Activated naive CD8-positive, alpha-beta T cell treated with anti-CD3 and anti-CD28 coated beads, Interleukin-2, amount 10 ng/mL, durations not matched to agents 7 days and 5 days (primary cell): ENCODE measurements around the gene MTMR11. TPM values are rescaled to one million over a fixed set of nuclear protein-coding genes. Genes with fewer than 3 reads are reported as not detected.

Experiments used
- ATAC-seq: fragments of 150-1000 bp; cut with Tn5 transposase; one replicate; pipeline ENCODE4 v1.10.0; 2021; ENCODE audit warnings: low read depth, moderate library complexity
- POLR2A ChIA-PET: fragments of 350-600 bp; sonication (Branson Sonifier 250); formaldehyde crosslinking; loops from one replicate; lab custom pipeline; 2021; ENCODE audit warnings: antibody characterized with exemption; lab: Charles Lee
- DNase-seq: peaks from one replicate; pipeline ENCODE4 v3.0.0; 2021
- H3K27ac Mint-ChIP-seq: one replicate; pipeline ENCODE4 v1.8.0; 2022; ENCODE audit warnings: mild to moderate bottlenecking, mixed read lengths
- H3K27me3 Mint-ChIP-seq: one replicate; pipeline ENCODE4 v1.8.0; 2022; ENCODE audit warnings: mild to moderate bottlenecking, moderate library complexity, mixed read lengths
- H3K36me3 Mint-ChIP-seq: one replicate; pipeline ENCODE4 v1.8.0; 2021; ENCODE audit warnings: mild to moderate bottlenecking, mixed read lengths
- H3K4me1 Mint-ChIP-seq: one replicate; pipeline ENCODE4 v1.8.0; 2021; ENCODE audit warnings: mixed read lengths
- H3K4me3 Mint-ChIP-seq: one replicate; pipeline ENCODE4 v1.8.0; 2022; ENCODE audit warnings: mild to moderate bottlenecking, moderate library complexity, mixed read lengths
- H3K9me3 Mint-ChIP-seq: one replicate; pipeline ENCODE4 v1.8.0; 2021; ENCODE audit warnings: mixed read lengths
- total RNA-seq, 2 experiments: library from RNA; stranded (reverse); gene quantifications; one replicate each; pipeline ENCODE4 v1.2.3, GENCODE V29; 2021

Gene MTMR11, protein sequence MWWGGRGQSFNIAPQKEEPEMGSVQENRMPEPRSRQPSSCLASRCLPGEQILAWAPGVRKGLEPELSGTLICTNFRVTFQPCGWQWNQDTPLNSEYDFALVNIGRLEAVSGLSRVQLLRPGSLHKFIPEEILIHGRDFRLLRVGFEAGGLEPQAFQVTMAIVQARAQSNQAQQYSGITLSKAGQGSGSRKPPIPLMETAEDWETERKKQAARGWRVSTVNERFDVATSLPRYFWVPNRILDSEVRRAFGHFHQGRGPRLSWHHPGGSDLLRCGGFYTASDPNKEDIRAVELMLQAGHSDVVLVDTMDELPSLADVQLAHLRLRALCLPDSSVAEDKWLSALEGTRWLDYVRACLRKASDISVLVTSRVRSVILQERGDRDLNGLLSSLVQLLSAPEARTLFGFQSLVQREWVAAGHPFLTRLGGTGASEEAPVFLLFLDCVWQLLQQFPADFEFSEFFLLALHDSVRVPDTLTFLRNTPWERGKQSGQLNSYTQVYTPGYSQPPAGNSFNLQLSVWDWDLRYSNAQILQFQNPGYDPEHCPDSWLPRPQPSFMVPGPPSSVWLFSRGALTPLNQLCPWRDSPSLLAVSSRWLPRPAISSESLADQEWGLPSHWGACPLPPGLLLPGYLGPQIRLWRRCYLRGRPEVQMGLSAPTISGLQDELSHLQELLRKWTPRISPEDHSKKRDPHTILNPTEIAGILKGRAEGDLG
- 1 to 10 TPM; 1.6 to 1.8 TPM for total RNA-seq

DNA sequence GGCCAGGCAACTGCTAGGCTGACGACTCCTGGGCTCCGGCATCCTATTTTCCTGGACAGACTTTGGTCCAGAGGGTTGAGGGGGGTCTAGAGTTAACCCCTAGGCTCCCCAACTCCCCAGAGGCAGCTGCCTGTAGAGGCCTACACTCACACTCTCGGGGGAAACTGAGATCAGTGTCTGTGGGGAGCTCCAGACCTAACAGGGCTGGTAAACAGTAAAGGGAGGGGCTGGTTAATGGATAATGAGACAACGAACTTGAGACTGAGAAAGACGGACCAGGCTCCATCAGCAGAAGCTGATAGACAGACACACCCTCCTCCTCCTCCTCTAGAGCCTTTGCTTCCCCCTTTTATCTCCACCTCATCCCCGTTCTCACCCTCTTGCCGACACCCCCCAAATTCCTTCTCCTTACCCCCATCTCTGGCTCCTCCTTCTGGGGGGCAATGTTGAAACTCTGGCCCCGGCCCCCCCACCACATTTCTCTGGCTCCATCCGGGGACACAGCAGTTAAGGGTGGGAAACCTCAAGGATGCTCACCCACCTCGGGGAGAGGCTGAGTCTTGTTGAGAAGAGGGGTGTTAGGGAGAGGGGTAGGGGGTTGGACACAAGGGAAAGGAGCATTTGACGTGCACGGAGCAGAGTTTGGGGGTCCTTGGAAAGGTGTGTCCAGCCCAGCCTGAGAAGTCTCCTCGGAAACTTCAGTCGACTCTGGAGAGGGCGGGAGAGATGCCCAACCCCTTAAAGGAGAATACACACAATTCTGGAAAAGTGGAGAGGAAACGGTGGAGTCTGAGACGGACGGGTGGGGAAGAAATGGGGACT lies at the start of gene MTMR11:
Gene MTMR11 (minus strand): TSS at position 710 of the 822 bp plus-strand sequence. CDS start 232 bp downstream, at position 478.
- POLR2A ChIA-PET, result interaction anchor here (3.1 to 4.7 kb wide), 2 partner anchors 8 to 49 kb away, joined by 31 to 46 read pairs; partner anchors contain the start of gene SF3B4
- H3K27me3 Mint-ChIP-seq, result no peaks in the 10 kb centered on the region
- DNase-seq, result no peak
- H3K27ac Mint-ChIP-seq, result peak within 1 kb of the TSS; percentile 66
- H3K9me3 Mint-ChIP-seq, result no peaks in the 10 kb centered on the region
- peak within 1 kb of the TSS; percentile 44 for H3K4me3 Mint-ChIP-seq
- no peaks in the 10 kb centered on the region for H3K36me3 Mint-ChIP-seq
- no peak for ATAC-seq
- peaks cover 28% of the 10 kb centered on the region for H3K4me1 Mint-ChIP-seq

DNA sequence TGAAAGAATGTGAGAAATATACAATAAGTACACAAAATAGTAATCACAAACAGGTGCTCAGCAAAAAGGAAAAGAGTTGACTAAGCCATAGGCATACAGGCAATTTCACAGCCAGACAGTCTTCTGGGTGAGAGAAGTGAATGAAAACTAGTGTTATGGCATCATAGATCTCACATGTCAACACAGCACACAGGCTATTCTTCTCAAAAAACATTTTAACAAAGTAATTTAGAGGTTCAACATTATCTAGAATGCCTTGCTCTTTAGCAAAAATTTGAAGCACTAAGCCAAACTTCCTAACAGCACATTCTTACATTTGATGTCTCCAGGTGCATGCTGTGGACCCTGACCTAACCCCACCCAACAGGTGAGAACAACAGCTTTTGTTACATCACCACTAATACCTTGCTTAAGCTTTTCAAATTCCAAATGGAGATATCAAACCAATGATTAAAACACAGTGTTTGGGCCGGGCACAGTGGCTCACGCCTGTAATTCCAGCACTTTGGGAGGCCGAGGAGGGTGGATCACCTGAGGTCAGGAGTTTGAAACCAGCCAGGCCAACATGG lies 43.4 kb upstream of the MTMR11 start:
- ATAC-seq (no peak), DNase-seq (no peak)
- H3K9me3 Mint-ChIP-seq, result no peaks in the 10 kb centered on the region
- POLR2A ChIA-PET, result no interaction called here
- H3K36me3 Mint-ChIP-seq, result peaks cover 5% of the 10 kb centered on the region
- peak overlapping the region; percentile 2 for H3K27ac Mint-ChIP-seq
- peak overlapping the region; percentile 5 for H3K4me3 Mint-ChIP-seq
- H3K4me1 Mint-ChIP-seq, result peaks cover 24% of the 10 kb centered on the region
- no peaks in the 10 kb centered on the region for H3K27me3 Mint-ChIP-seq

DNA sequence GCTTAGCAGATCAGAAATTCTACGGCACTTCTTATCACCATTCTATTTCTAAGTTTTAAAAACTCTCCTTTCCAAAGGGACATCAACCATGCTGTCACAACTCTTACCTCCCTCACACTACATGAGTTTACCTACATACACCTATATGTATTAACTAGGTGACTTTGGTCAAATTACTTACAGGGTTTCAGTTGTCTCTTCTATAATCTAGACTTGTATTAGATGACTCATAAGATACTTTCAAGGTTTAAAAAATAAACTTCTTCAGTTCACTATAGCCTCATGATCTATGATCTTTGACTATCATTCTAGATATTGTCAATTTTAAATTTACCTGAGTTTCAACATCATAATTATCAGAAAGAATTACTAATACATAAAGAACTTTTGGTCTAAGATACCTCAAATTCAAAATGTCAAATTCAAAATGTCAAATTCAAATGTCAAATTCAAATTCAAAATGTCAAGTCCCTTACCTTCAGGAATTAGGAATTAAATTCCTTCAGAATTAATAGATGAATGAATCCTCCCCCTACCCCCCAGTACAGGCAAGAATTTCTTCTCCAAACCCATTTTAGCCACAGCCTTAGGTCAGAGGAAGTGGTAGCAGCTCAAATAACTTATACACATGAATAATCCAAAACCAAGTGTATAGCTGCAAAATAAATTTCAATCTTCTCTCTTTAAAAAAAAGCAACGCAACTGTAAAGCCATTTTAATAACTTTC lies 42.7 kb upstream of the MTMR11 start:
- H3K9me3 Mint-ChIP-seq, result no peaks in the 10 kb centered on the region
- POLR2A ChIA-PET, result no interaction called here
- no peaks in the 10 kb centered on the region for H3K27me3 Mint-ChIP-seq
- ATAC-seq, result no peak
- peaks cover 9% of the 10 kb centered on the region for H3K36me3 Mint-ChIP-seq
- H3K4me1 Mint-ChIP-seq, result peaks cover 24% of the 10 kb centered on the region
- H3K4me3 Mint-ChIP-seq, result peak overlapping the region; percentile 5
- peak overlapping the region; percentile 2 for H3K27ac Mint-ChIP-seq
- DNase-seq, result no peak

DNA sequence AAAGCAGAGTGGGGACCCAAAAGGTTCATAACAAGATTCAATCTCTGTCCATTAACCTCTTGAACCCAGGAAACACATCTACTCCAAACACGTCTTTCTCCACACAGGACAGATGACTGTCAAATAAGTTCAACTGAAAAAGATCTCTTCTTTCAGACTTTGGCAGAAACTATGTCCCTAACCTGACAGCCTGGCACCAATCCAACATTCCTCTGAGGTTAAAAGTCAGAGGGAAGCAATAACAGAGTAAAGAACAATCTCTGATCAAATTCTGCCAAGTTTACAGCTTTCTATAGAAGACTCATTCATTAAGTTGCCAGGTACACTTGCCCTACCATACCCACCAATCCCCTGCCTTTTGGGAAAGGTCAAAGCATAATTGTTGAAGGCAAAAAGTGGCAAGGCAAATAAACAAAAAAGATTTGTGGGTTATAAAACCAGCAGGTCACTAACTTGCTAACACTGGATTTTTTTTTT lies 41.9 kb upstream of the MTMR11 start:
- DNase-seq (no peak), ATAC-seq (no peak)
- Mint-ChIP-seq H3K4me3 (no peak overlapping the region), H3K9me3 (no peaks in the 10 kb centered on the region), H3K36me3 (peaks cover 12% of the 10 kb centered on the region), H3K27me3 (no peaks in the 10 kb centered on the region), H3K4me1 (peaks cover 24% of the 10 kb centered on the region), H3K27ac (no peak overlapping the region)
- POLR2A ChIA-PET, result no interaction called here

DNA sequence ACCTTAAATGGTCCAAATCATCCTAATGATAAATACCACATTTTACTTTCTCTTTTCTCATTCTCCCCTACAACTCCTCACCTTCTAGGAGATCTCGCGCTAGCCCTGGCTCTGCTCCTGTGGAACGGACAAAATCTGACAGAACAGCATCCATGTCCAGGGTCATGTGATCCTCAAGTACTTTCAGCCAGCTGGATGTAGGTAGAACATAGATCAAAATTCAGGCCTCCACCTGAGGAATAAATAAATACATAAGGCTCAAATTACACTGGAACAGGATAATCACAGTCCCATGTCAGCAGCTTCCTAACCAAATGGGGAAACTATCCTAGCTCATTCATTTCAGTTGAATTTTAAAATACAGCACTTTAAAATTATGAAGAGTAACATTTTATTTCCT lies 40.7 kb upstream of the MTMR11 start:
- no peak overlapping the region for H3K27ac Mint-ChIP-seq
- peaks cover 17% of the 10 kb centered on the region for H3K36me3 Mint-ChIP-seq
- H3K9me3 Mint-ChIP-seq, result no peaks in the 10 kb centered on the region
- H3K27me3 Mint-ChIP-seq, result no peaks in the 10 kb centered on the region
- ATAC-seq (no peak), DNase-seq (no peak)
- H3K4me3 Mint-ChIP-seq, result no peak overlapping the region
- peaks cover 24% of the 10 kb centered on the region for H3K4me1 Mint-ChIP-seq
- POLR2A ChIA-PET, result interaction anchor here (0.6 kb wide), 1 partner anchor 153 kb away, joined by 3 read pairs; no protein-coding TSS in a partner anchor

DNA sequence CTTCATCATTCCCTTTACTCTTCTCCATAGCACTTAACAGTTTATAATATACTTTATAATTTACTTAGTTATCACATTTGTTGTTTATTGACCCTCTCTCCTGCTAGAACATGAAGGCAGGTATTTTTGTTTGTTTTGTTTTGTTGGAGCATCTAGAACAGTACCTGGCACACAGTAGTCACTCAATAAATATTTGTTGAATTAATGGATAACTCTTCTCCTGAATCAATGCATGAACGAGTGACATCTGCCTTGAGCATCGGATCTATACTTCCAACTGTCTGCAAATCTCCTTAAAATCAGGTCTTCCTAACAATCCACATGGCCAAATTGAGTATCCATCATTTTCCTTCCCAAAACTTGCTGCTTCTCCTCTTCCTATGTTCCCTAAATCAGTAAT lies 35.9 kb upstream of the MTMR11 start:
- POLR2A ChIA-PET, result no interaction called here
- H3K36me3 Mint-ChIP-seq, result peaks cover 21% of the 10 kb centered on the region
- ATAC-seq (no peak), DNase-seq (no peak)
- no peaks in the 10 kb centered on the region for H3K27me3 Mint-ChIP-seq
- peaks cover 2% of the 10 kb centered on the region for H3K4me1 Mint-ChIP-seq
- H3K9me3 Mint-ChIP-seq, result no peaks in the 10 kb centered on the region
- no peak overlapping the region for H3K4me3 Mint-ChIP-seq
- H3K27ac Mint-ChIP-seq, result peak overlapping the region; percentile 27

DNA sequence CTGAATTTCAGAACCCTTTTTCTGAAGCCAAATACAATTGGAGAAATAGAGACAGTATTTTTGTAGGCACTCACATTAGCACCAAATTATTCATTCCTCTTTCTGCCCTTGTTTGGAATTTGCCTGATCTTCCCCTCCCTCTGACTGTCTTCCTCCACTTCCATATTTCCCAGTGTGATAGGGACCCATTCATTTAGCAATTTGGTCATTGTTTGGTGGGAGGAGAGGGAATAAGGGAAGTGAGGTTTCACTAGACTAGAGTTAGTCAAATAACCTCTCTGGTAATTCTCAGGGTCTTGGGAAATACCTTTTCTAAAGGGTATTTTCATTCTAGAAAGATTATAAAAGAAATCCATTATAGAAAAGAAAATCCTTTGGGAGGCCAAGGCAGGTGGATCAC lies 31.0 kb upstream of the MTMR11 start:
- H3K4me3 Mint-ChIP-seq, result no peak overlapping the region
- H3K27ac Mint-ChIP-seq, result no peak overlapping the region
- DNase-seq (no peak), ATAC-seq (no peak)
- no peaks in the 10 kb centered on the region for H3K27me3 Mint-ChIP-seq
- H3K36me3 Mint-ChIP-seq, result peaks cover 17% of the 10 kb centered on the region
- H3K4me1 Mint-ChIP-seq, result peaks cover 7% of the 10 kb centered on the region
- POLR2A ChIA-PET, result no interaction called here
- no peaks in the 10 kb centered on the region for H3K9me3 Mint-ChIP-seq

DNA sequence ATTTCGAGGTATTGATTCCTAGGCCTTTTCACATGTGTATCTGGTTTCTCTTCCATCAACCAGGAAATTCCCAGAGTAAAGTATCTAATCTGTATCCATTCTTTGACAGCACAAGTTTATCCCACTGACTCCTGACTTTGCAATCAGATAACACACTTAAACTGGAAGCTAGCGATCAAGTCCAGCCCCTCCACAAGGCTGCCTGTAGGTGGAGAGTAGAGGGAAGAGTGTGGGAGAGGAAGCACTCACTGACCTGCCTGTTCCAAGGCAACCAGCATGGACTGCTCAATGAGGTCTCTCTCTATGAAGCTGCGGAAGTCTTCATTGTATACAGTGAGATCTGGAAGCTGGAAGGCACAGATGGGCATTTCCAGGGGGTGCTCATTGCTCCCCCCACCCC lies 30.4 kb upstream of the MTMR11 start:
- Mint-ChIP-seq H3K27ac (no peak overlapping the region), H3K27me3 (no peaks in the 10 kb centered on the region), H3K4me1 (peaks cover 13% of the 10 kb centered on the region), H3K36me3 (peaks cover 12% of the 10 kb centered on the region), H3K9me3 (no peaks in the 10 kb centered on the region), H3K4me3 (no peak overlapping the region)
- POLR2A ChIA-PET, result no interaction called here
- no peak for DNase-seq
- no peak for ATAC-seq

DNA sequence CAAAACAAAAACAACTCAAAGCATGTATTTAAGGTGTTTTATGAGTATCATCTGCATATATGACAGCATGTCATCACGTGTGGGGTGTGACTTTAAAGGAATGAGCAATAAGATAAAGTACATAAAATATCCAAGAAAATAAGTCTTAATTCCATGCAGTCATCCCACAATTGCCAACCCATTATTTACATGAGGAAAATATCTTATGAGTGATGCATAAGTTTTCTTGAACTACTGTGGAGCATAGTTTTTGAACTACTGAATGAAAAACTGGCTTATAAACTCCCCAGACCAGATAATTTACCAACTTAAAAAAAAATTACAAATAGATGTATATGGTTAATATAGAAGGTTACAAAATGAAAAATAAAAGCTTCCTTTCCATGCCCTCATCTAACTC lies 29.7 kb upstream of the MTMR11 start:
- peaks cover 11% of the 10 kb centered on the region for H3K36me3 Mint-ChIP-seq
- POLR2A ChIA-PET, result no interaction called here
- no peaks in the 10 kb centered on the region for H3K9me3 Mint-ChIP-seq
- H3K4me1 Mint-ChIP-seq, result peaks cover 17% of the 10 kb centered on the region
- ATAC-seq, result no peak
- no peaks in the 10 kb centered on the region for H3K27me3 Mint-ChIP-seq
- no peak for DNase-seq
- no peak overlapping the region for H3K4me3 Mint-ChIP-seq
- H3K27ac Mint-ChIP-seq, result no peak overlapping the region

DNA sequence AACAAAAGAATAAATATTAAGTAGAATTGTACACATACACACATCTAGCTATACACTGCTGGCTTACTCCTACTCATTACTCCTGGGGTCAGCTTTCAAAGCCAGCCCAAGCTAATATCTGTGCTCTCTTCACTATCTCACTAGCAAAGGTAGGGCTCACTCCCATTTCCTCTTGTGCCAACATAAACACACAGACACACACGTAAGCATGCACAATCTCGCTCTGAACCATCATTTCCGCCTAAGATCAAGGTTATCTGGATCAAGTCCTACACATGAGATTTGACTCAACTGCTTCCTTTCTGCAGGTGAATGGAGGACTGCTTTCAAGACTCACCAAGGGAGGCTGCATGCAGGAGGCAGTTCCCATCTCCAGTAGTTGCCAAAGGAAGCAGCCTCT lies 28.8 kb upstream of the MTMR11 start:
- Mint-ChIP-seq H3K4me1 (peaks cover 17% of the 10 kb centered on the region), H3K27ac (no peak overlapping the region), H3K9me3 (no peaks in the 10 kb centered on the region), H3K36me3 (peaks cover 11% of the 10 kb centered on the region), H3K27me3 (no peaks in the 10 kb centered on the region), H3K4me3 (no peak overlapping the region)
- POLR2A ChIA-PET, result no interaction called here
- ATAC-seq (no peak), DNase-seq (no peak)

DNA sequence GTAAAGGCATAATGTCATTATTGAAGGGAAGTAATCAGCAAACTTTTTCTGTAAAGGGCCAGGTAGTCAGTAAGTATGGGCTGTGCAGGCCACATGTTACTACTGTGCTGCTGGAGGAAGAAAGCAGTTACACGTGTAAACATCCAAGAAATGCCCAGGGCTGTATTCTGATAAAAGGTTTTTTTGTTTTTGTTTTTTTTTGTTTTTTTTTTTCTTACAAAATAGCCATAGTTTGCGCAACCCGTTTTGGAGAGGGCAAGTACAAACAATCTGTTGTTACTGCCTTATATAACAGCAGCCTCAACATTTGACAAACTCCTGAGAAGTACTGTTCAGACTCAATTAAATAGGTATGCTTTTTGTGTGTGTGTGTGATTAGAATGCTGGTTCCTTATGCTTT lies 26.7 kb upstream of the MTMR11 start:
- no peak overlapping the region for H3K4me3 Mint-ChIP-seq
- no peak overlapping the region for H3K27ac Mint-ChIP-seq
- H3K27me3 Mint-ChIP-seq, result no peaks in the 10 kb centered on the region

DNA sequence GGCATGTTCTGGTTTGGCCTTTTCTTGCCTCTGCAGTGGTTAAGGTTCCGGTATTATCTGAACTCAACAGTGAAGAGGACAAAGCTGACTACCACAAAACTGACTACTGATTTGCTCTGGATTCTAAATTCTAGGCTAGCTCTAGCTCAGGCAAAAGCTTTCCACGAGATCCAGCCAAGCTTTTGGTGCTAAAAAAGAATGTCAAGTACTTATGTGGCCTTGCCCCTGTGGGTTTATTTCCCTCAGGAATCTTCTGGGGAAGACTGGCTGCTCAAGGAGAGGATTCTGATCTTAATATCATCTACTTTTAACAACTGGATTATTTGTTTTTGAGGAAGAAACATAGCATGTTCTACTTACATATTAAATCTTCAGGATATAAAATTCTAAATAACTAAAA lies 26.1 kb upstream of the MTMR11 start:
- H3K27me3 Mint-ChIP-seq, result no peaks in the 10 kb centered on the region
- H3K9me3 Mint-ChIP-seq, result no peaks in the 10 kb centered on the region
- POLR2A ChIA-PET, result interaction anchor here (0.6 to 1.1 kb wide), 3 partner anchors 74 to 79 kb away, joined by 3 to 7 read pairs (median 3); a partner anchor contains a TSS
- H3K4me1 Mint-ChIP-seq, result peaks cover 17% of the 10 kb centered on the region
- H3K4me3 Mint-ChIP-seq, result no peak overlapping the region
- DNase-seq (no peak), ATAC-seq (no peak)
- H3K27ac Mint-ChIP-seq, result no peak overlapping the region
- peaks cover 24% of the 10 kb centered on the region for H3K36me3 Mint-ChIP-seq

More for the DNA sequence above, 26.7 kb upstream of the MTMR11 start:
- Mint-ChIP-seq H3K9me3 (no peaks in the 10 kb centered on the region), H3K36me3 (peaks cover 21% of the 10 kb centered on the region), H3K4me1 (peaks cover 17% of the 10 kb centered on the region)
- ATAC-seq (no peak), DNase-seq (no peak)
- POLR2A ChIA-PET, result interaction anchor here (0.8 kb wide), 1 partner anchor 271 kb away, joined by 3 read pairs; no protein-coding TSS in a partner anchor
